PC-9 (cell line): ENCODE data around the gene ANKRD11. TPM values are rescaled to one million over a fixed set of nuclear protein-coding genes. Genes with fewer than 3 reads are reported as not detected.
"Not testable (repeated sequence)": the region's sequence is repeated elsewhere in the genome, so short reads cannot be mapped to it uniquely, and the experiment has no call there.

ENCODE experiments used
- BruUV-seq: library from RNA; stranded (reverse); fragments of 400-500 nt; replicated peaks from 2 replicates; lab custom pipeline; 2021; lab: Mats Ljungman, UMichigan
- CTCF ChIA-PET: fragments of 300-600 bp; sonication (Branson Sonifier 250); formaldehyde crosslinking; loops from one replicate; lab custom pipeline; 2022; ENCODE audit warnings: antibody characterized with exemption; lab: Charles Lee
- POLR2A ChIA-PET: fragments of 300-600 bp; sonication (Branson Sonifier 250); formaldehyde crosslinking; loops from one replicate; lab custom pipeline; 2022; ENCODE audit warnings: antibody characterized with exemption; ENCODE audit not compliant: unreplicated experiment; lab: Charles Lee
- DNase-seq, 2 experiments: peaks; one replicate each; pipeline versions ENCODE4 v3.0.0 to v3.0.0-alpha.2; 2015 to 2022; ENCODE audit warnings: mixed read lengths in 1 of 2
- H2AFZ ChIP-seq: fragments of 200-600 bp; sonication (generic); 2 replicates; pipeline ENCODE4 v1.8.1; 2017; ENCODE audit warnings: antibody characterized with exemption
- H3F3A ChIP-seq: fragments of 200-600 bp; sonication (generic); 2 replicates; pipeline ENCODE4 v1.8.1; 2017; ENCODE audit warnings: antibody characterized with exemption, mild to moderate bottlenecking, low read depth; ENCODE audit not compliant: insufficient read depth
- H3K27ac ChIP-seq: fragments of 200-600 bp; sonication (generic); 2 replicates; pipeline ENCODE4 v1.6.1; 2016; ENCODE audit warnings: mixed run types
- H3K27me3 ChIP-seq: fragments of 200-600 bp; sonication (generic); 2 replicates; pipeline ENCODE4 v1.6.1; 2016; ENCODE audit warnings: low read depth, mixed run types; ENCODE audit not compliant: insufficient read depth
- H3K36me3 ChIP-seq: fragments of 200-600 bp; sonication (generic); 2 replicates; pipeline ENCODE4 v1.6.1; 2016; ENCODE audit warnings: low read depth, mixed run types
- H3K4me1 ChIP-seq: fragments of 200-600 bp; sonication (generic); replicated peaks from 2 replicates; pipeline ENCODE4 v1.6.1; 2016; ENCODE audit warnings: mixed run types; ENCODE audit not compliant: insufficient read depth
- H3K4me2 ChIP-seq: fragments of 200-600 bp; sonication (generic); 2 replicates; pipeline ENCODE4 v1.6.1; 2017; ENCODE audit warnings: mixed run types
- H3K4me3 ChIP-seq: fragments of 200-600 bp; sonication (generic); 2 replicates; pipeline ENCODE4 v1.6.1; 2016; ENCODE audit warnings: mixed run types
- H3K79me2 ChIP-seq: fragments of 200-600 bp; sonication (generic); 2 replicates; pipeline ENCODE4 v1.6.1; 2017; ENCODE audit warnings: low read depth, mixed run types
- H3K9me2 ChIP-seq: fragments of 200-600 bp; sonication (generic); 2 replicates; pipeline ENCODE4 v1.8.1; 2017; ENCODE audit warnings: mild to moderate bottlenecking; ENCODE audit not compliant: insufficient read depth
- H3K9me3 ChIP-seq: fragments of 200-600 bp; sonication (generic); 2 replicates; pipeline ENCODE4 v1.8.1; 2016; ENCODE audit warnings: low read depth; ENCODE audit not compliant: insufficient read depth
- H4K20me1 ChIP-seq: fragments of 200-600 bp; sonication (generic); 2 replicates; pipeline ENCODE4 v1.8.1; 2017; ENCODE audit not compliant: insufficient read depth
- CTCF ChIP-seq: fragments of 200-600 bp; sonication (generic); conservative IDR thresholded peaks from 2 replicates; pipeline ENCODE4 v1.6.1; 2017; ENCODE audit warnings: mixed run types, antibody characterized with exemption, mild to moderate bottlenecking, moderate library complexity
- EZH2 ChIP-seq: fragments of 200-600 bp; sonication (generic); IDR thresholded peaks from 2 replicates; pipeline ENCODE4 v1.8.0; 2017; ENCODE audit warnings: antibody characterized with exemption, low read depth
- intact Hi-C: fragments of 100-400 bp; cut with micrococcal nuclease; formaldehyde crosslinking; loops from one replicate; pipeline ENCODE4 v1.10.0; 2022; ENCODE audit not compliant: unreplicated experiment
- total RNA-seq: library from RNA; stranded (reverse); gene quantifications from 2 replicates; pipeline ENCODE4 v1.2.3, GENCODE V29; 2021

The ANKRD11 gene
- total RNA-seq, 1 experiment from 2014 or later: 220 TPM

DNA sequence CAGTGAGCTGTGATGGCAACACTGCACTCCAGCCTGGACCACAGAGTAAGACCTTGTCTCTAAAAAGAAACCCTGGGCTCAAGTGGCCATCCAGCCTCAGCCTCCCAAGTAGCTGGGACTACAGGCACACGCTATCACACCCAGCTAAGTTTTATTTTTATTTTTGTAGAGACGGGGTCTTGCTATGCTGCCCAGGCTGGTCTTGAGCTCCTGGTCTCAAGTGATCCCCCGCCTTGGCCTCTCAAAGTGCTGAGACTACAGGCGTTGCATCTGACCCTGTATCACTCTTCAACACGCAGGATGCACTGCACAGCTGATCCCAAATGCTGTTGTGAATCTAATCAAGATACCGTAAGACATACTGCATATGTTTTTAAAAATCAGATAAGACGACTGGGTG, 23.0 kb downstream of the ANKRD11 start:
- Histone ChIP-seq H3K4me2 (no peak overlapping the region), H3F3A (peaks cover 45% of the 10 kb centered on the region; the same call in 1 of the 2 replicates), H3K4me1 (peaks cover 17% of the 10 kb centered on the region), H3K4me3 (no peak overlapping the region), H3K9me3 (no peaks in the 10 kb centered on the region), H2AFZ (no peak overlapping the region), H3K9me2 (no peaks in the 10 kb centered on the region), H3K36me3 (peaks cover 12% of the 10 kb centered on the region; the same call in 1 of the 2 replicates), H3K27ac (no peak overlapping the region), H4K20me1 (peaks cover 93% of the 10 kb centered on the region), H3K79me2 (peaks cover 96% of the 10 kb centered on the region), H3K27me3 (no peaks in the 10 kb centered on the region)
- TF ChIP-seq CTCF (no peak), EZH2 (no peak)
- CTCF ChIA-PET: no interaction called here
- intact Hi-C loops: no loop called here
- BruUV-seq: no TSS peak
- POLR2A ChIA-PET: no interaction called here
- no peak for DNase-seq

DNA sequence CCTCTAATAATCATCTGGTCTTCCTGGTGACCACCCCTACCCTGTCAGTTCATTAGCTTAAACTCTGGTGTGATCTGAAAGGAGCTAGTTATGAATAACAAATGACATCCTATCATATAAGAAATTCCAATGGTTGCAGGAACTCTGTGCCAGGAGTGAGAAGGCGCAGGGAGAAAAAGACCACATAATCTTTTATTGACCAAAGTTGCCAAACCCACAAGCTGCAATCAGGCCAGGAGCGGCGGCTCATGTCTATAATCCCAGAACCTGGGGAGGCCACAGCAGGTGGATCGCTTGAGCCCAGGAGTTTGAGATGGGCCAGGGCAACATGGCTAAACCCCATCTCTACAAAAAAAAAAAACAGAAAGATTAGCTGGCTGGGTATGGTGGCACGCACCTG, 23.4 kb downstream of the ANKRD11 start:
- Histone ChIP-seq H3K27ac (no peak overlapping the region), H3K9me2 (no peaks in the 10 kb centered on the region), H3K9me3 (no peaks in the 10 kb centered on the region), H3K4me3 (no peak overlapping the region), H3K4me1 (peaks cover 12% of the 10 kb centered on the region), H4K20me1 (peaks cover 91% of the 10 kb centered on the region), H3K4me2 (no peak overlapping the region), H3K27me3 (no peaks in the 10 kb centered on the region), H3F3A (peaks cover 41% of the 10 kb centered on the region; the same call in 1 of the 2 replicates), H3K36me3 (peaks cover 9% of the 10 kb centered on the region; the same call in 1 of the 2 replicates), H3K79me2 (peaks cover 93% of the 10 kb centered on the region), H2AFZ (no peak overlapping the region)
- no peak for TF ChIP-seq CTCF
- no peak for TF ChIP-seq EZH2
- ChIA-PET POLR2A (no interaction called here), CTCF (no interaction called here)
- BruUV-seq: no TSS peak
- intact Hi-C loops: no loop called here
- no peak for DNase-seq

- peaks cover 22% of the 10 kb centered on the region; the same call in 1 of the 2 replicates for H3F3A ChIP-seq
- H3K9me3 ChIP-seq, H3K9me2 ChIP-seq, H3K4me2 ChIP-seq, BruUV-seq, H3K27me3 ChIP-seq, H3K4me1 ChIP-seq, POLR2A ChIA-PET, CTCF ChIA-PET, DNase-seq, H2AFZ ChIP-seq, H3K36me3 ChIP-seq, H3K4me3 ChIP-seq, intact Hi-C loops, H3K27ac ChIP-seq: not testable (repeated sequence)
- peaks cover 93% of the 10 kb centered on the region for H3K79me2 ChIP-seq
- peaks cover 87% of the 10 kb centered on the region for H4K20me1 ChIP-seq
Observed at GRCh38 chr16:89463312-89463711, 27.0 kb downstream of the ANKRD11 start.

DNA sequence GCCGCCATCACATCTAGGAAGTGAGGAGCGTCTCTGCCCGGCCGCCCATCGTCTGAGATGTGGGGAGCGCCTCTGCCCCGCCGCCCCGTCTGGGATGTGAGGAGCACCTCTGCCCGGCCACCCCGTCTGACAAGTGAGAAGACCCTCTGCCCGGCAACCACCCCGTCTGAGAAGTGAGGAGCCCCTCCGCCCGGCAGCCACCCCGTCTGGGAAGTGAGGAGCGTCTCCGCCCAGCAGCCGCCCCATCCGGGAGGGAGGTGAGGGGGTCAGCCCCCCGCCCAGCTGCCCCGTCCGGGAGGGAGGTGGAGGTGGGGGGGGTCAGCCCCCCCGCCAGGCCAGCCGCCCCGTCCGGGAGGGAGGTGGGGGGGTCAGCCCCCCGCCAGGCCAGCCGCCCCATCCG, 27.7 kb downstream of the ANKRD11 start:
- POLR2A ChIA-PET, intact Hi-C loops, H3K9me3 ChIP-seq, CTCF ChIA-PET, DNase-seq, H3K27me3 ChIP-seq, BruUV-seq, H3K4me1 ChIP-seq, H3K4me2 ChIP-seq, H3K4me3 ChIP-seq, H3K27ac ChIP-seq, H3K36me3 ChIP-seq, H2AFZ ChIP-seq, H3K9me2 ChIP-seq: not testable (repeated sequence)
- Histone ChIP-seq H4K20me1 (peaks cover 87% of the 10 kb centered on the region), H3K79me2 (peaks cover 93% of the 10 kb centered on the region), H3F3A (peaks cover 21% of the 10 kb centered on the region; the same call in 1 of the 2 replicates)

DNA sequence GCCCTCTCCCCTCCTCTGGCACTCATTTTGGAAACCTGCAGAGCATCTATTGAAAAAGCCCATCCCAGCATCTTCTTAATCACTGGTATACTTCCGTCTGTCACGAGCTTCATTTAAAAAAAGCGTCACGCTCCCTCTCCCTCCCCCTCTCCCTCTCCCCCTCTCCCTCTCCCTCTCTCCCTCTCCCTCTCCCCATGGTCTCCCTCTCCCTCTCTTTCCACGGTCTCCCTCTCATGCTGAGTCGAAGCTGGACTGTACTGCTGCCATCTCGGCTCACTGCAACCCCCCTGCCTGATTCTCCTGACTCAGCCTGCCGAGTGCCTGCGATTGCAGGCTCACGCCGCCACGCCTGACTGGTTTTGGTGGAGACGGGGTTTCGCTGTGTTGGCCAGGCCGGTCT, 28.5 kb downstream of the ANKRD11 start:
- H3K4me1 ChIP-seq, H3K36me3 ChIP-seq, H3K4me3 ChIP-seq, CTCF ChIA-PET, DNase-seq, H3K27me3 ChIP-seq, H3K4me2 ChIP-seq, H3K9me2 ChIP-seq, H2AFZ ChIP-seq, POLR2A ChIA-PET, intact Hi-C loops, H3K9me3 ChIP-seq, H3K27ac ChIP-seq, BruUV-seq: not testable (repeated sequence)
- Histone ChIP-seq H4K20me1 (peaks cover 85% of the 10 kb centered on the region), H3K79me2 (peaks cover 92% of the 10 kb centered on the region), H3F3A (peaks cover 19% of the 10 kb centered on the region; the same call in 1 of the 2 replicates)
